PC-3 (cell line): ENCODE measurements around the gene PERP. TPM values are rescaled to one million over a fixed set of nuclear protein-coding genes. Genes with fewer than 3 reads are reported as not detected.

Source experiments
- ATAC-seq: fragments of 200-7000 bp; cut with Tn5 transposase; 2 replicates; pipeline ENCODE4 v1.9.1; 2020; ENCODE audit warnings: mild to moderate bottlenecking, moderate library complexity
- BruUV-seq: library from RNA; stranded (reverse); fragments of 400-500 nt; replicated peaks from 2 replicates; lab custom pipeline; 2021; lab: Mats Ljungman, UMichigan
- CTCF ChIA-PET: fragments of 300-600 bp; sonication (Branson Sonifier 250); formaldehyde crosslinking; loops from one replicate; lab custom pipeline; 2022; ENCODE audit warnings: antibody characterized with exemption; lab: Charles Lee
- POLR2A ChIA-PET: fragments of 300-600 bp; sonication (Branson Sonifier 250); formaldehyde crosslinking; loops from one replicate; lab custom pipeline; 2022; ENCODE audit warnings: antibody characterized with exemption; ENCODE audit not compliant: unreplicated experiment; lab: Charles Lee
- DNase-seq: peaks from one replicate; pipeline ENCODE4 v3.0.0-alpha.2; 2015
- H2AFZ ChIP-seq: fragments of 300-600 bp; sonication (generic); 2 replicates; pipeline ENCODE4 v1.6.0; 2016; ENCODE audit warnings: antibody characterized with exemption, low read length
- H3F3A ChIP-seq: fragments of 300-600 bp; sonication (generic); one replicate; pipeline ENCODE4 v1.6.0; 2017; ENCODE audit warnings: antibody characterized with exemption, low read length, control low read depth, mild to moderate bottlenecking; ENCODE audit not compliant: unreplicated experiment
- H3K27ac ChIP-seq: fragments of 300-600 bp; sonication (generic); 2 replicates; pipeline ENCODE4 v1.5.1; 2016; ENCODE audit warnings: mild to moderate bottlenecking, low read length
- H3K27me3 ChIP-seq: fragments of 300-600 bp; sonication (generic); 2 replicates; pipeline ENCODE4 v1.6.1; 2016; ENCODE audit warnings: low read length, mixed read lengths
- H3K36me3 ChIP-seq: fragments of 300-600 bp; sonication (generic); 2 replicates; pipeline ENCODE4 v1.6.1; 2016; ENCODE audit warnings: low read depth, mixed run types, low read length, mixed read lengths
- H3K4me1 ChIP-seq: fragments of 300-600 bp; sonication (generic); 2 replicates; pipeline ENCODE4 v1.5.1; 2016; ENCODE audit warnings: low read length; ENCODE audit not compliant: insufficient read depth
- H3K4me2 ChIP-seq: fragments of 300-600 bp; sonication (generic); 2 replicates; pipeline ENCODE4 v1.6.0; 2016; ENCODE audit warnings: low read length
- H3K4me3 ChIP-seq: fragments of 300-600 bp; sonication (generic); 2 replicates; pipeline ENCODE4 v1.5.1; 2016; ENCODE audit warnings: mild to moderate bottlenecking, low read length, mixed read lengths
- H3K79me2 ChIP-seq: fragments of 300-600 bp; sonication (generic); 2 replicates; pipeline ENCODE4 v1.6.1; 2017; ENCODE audit warnings: low read length, mixed read lengths
- H3K9ac ChIP-seq: fragments of 300-600 bp; sonication (generic); 2 replicates; pipeline ENCODE4 v1.6.0; 2016; ENCODE audit warnings: mild to moderate bottlenecking, low read length
- H3K9me2 ChIP-seq: fragments of 300-600 bp; sonication (generic); replicated peaks from 2 replicates; pipeline ENCODE4 v1.6.1; 2016; ENCODE audit warnings: mixed run types, low read length, mixed read lengths
- H3K9me3 ChIP-seq: fragments of 300-600 bp; sonication (generic); 2 replicates; pipeline ENCODE4 v1.6.1; 2016; ENCODE audit warnings: low read length, mixed read lengths
- H4K20me1 ChIP-seq: fragments of 300-600 bp; sonication (generic); 2 replicates; pipeline ENCODE4 v1.6.1; 2016; ENCODE audit warnings: low read length, mixed read lengths
- CTCF ChIP-seq: fragments of 300-600 bp; sonication (generic); conservative IDR thresholded peaks from 2 replicates; pipeline ENCODE4 v1.5.1; 2017; ENCODE audit warnings: antibody characterized with exemption, low read depth, mild to moderate bottlenecking, low read length
- EZH2 ChIP-seq: fragments of 300-600 bp; sonication (generic); IDR thresholded peaks from one replicate; pipeline ENCODE4 v1.6.1; 2017; ENCODE audit warnings: antibody characterized with exemption, mild to moderate bottlenecking, low read length; ENCODE audit not compliant: unreplicated experiment
- EZH2phosphoT487 ChIP-seq: fragments of 300-600 bp; sonication (generic); IDR thresholded peaks from 2 replicates; pipeline ENCODE4 v1.6.1; 2018; ENCODE audit warnings: mild to moderate bottlenecking, antibody characterized with exemption, low read length, borderline replicate concordance
- intact Hi-C: fragments of 100-400 bp; cut with micrococcal nuclease; formaldehyde crosslinking; loops from 2 replicates; pipeline ENCODE4 v1.9.0; 2023
- total RNA-seq: library from RNA; depleted of rRNA; stranded (reverse); fragments of >200 nt; gene quantifications from 2 replicates; pipeline ENCODE4 v1.2.3, GENCODE V29; 2014

Gene PERP
- total RNA-seq, 1 experiment from 2014 or later = 50.3 TPM

- BruUV-seq = no TSS peak
- Histone ChIP-seq H3K27me3 (no peaks in the 10 kb centered on the region), H3K27ac (no peak overlapping the region), H3F3A (no peaks in the 10 kb centered on the region), H4K20me1 (no peaks in the 10 kb centered on the region), H3K79me2 (no peaks in the 10 kb centered on the region), H2AFZ (no peak overlapping the region), H3K4me2 (no peak overlapping the region), H3K36me3 (no peaks in the 10 kb centered on the region), H3K9me3 (no peaks in the 10 kb centered on the region), H3K4me3 (no peak overlapping the region), H3K9me2 (no peaks in the 10 kb centered on the region), H3K9ac (no peak overlapping the region), H3K4me1 (no peaks in the 10 kb centered on the region)
- no peak for ATAC-seq
- no peak for DNase-seq
- ChIA-PET CTCF (no interaction called here), POLR2A (no interaction called here)
- intact Hi-C loops = no loop called here
- TF ChIP-seq CTCF (no peak), EZH2phosphoT487 (no peak), EZH2 (no peak)
These were observed 22.0 kb upstream of the PERP start for GRCh38 chr6:138129190-138129589.

GRCh38 chr6:138128096-138128495, 20.9 kb upstream of the PERP start:
- H3K9me2 ChIP-seq = no peaks in the 10 kb centered on the region
- ChIA-PET CTCF (no interaction called here), POLR2A (no interaction called here)
- ATAC-seq (no peak), DNase-seq (no peak)
- no peaks in the 10 kb centered on the region for H3K4me1 ChIP-seq
- H3K79me2 ChIP-seq = no peaks in the 10 kb centered on the region
- intact Hi-C loops = no loop called here
- no peaks in the 10 kb centered on the region for H3K9me3 ChIP-seq
- TF ChIP-seq CTCF = no peak
- TF ChIP-seq EZH2 = no peak
- no peak for TF ChIP-seq EZH2phosphoT487
- no peaks in the 10 kb centered on the region for H3F3A ChIP-seq
- BruUV-seq = no TSS peak
- no peaks in the 10 kb centered on the region for H3K36me3 ChIP-seq
- H2AFZ ChIP-seq = no peak overlapping the region
- H3K9ac ChIP-seq = no peak overlapping the region
- no peaks in the 10 kb centered on the region for H4K20me1 ChIP-seq
- H3K27ac ChIP-seq = no peak overlapping the region
- H3K4me3 ChIP-seq = no peak overlapping the region
- no peaks in the 10 kb centered on the region for H3K27me3 ChIP-seq
- H3K4me2 ChIP-seq = no peak overlapping the region

- TF ChIP-seq CTCF (no peak), EZH2phosphoT487 (no peak), EZH2 (no peak)
- H2AFZ ChIP-seq = no peak overlapping the region
- H3K9me3 ChIP-seq = no peaks in the 10 kb centered on the region
- no peak overlapping the region for H3K9ac ChIP-seq
- H3K79me2 ChIP-seq = no peaks in the 10 kb centered on the region
- POLR2A ChIA-PET = no interaction called here
- H3K4me3 ChIP-seq = no peak overlapping the region
- CTCF ChIA-PET = interaction anchor here (0.6 kb wide), 1 partner anchor 148 kb away, joined by 3 read pairs; no protein-coding TSS in a partner anchor
- no peak for DNase-seq
- no peaks in the 10 kb centered on the region for H3K36me3 ChIP-seq
- no peaks in the 10 kb centered on the region for H3K27me3 ChIP-seq
- no peaks in the 10 kb centered on the region for H4K20me1 ChIP-seq
- H3K4me1 ChIP-seq = no peaks in the 10 kb centered on the region
- H3K27ac ChIP-seq = no peak overlapping the region
- intact Hi-C loops = no loop called here
- no peak overlapping the region for H3K4me2 ChIP-seq
- H3K9me2 ChIP-seq = no peaks in the 10 kb centered on the region
- no TSS peak for BruUV-seq
- no peaks in the 10 kb centered on the region for H3F3A ChIP-seq
- no peak for ATAC-seq
These were observed 16.9 kb upstream of the PERP start for GRCh38 chr6:138124096-138124495.
